ENCODE data around the gene FAM168A. TPM values are rescaled to one million over a fixed set of nuclear protein-coding genes. Genes with fewer than 3 reads are reported as not detected.
"Not testable (repeated sequence)": the region's sequence is repeated elsewhere in the genome, so short reads cannot be mapped to it uniquely, and the experiment has no call there.

FAM168A gene
- total RNA-seq, 4 donors from 2014 or later: 31.1 to 50.8 (median 41.1) TPM

- Histone ChIP-seq H3K36me3 (no peaks in the 10 kb centered on the region), H3K4me3 (no peak overlapping the region), H3K27ac (replicated peaks in 1 of 4) (no peak overlapping the region), H3K9me3 (peaks cover 0 to 19% (median 7%) of the 10 kb centered on the region in 4 donors), H3K4me1 (peaks cover 0 to 4% (median 0%) of the 10 kb centered on the region in 4 donors), H3K27me3 (no peaks in the 10 kb centered on the region)
- intact Hi-C loops (cut with DNase I): loop anchor here (10.0 kb wide), 1 partner anchor 116 kb away; the partner anchor contains the start of gene FAM168A
- 76% methylated on average over 1 of the region's 1 CpG for WGBS
- TF ChIP-seq EP300 (IDR thresholded peaks at IDR 0.05) (no peak), POLR2AphosphoS5 (IDR thresholded peaks at IDR 0.05) (no peak), CTCF (IDR thresholded peaks at IDR 0.05) (peak; percentile 55 to 64 (median 62)), POLR2A (IDR thresholded peaks at IDR 0.05; ENCODE audit: low read depth) (no peak)
- no peak for DNase-seq (ENCODE audit: extremely low spot score)
These were observed 119.1 kb downstream of the FAM168A start for GRCh38 chr11:73478737-73479347.

- H3K9me3 ChIP-seq: peaks cover 0 to 19% (median 7%) of the 10 kb centered on the region in 4 donors
- no peak overlapping the region for H3K4me3 ChIP-seq
- intact Hi-C loops (cut with DNase I): loop anchor here (10.0 kb wide), 1 partner anchor 117 kb away; the partner anchor contains the start of gene FAM168A
- no peaks in the 10 kb centered on the region for H3K27me3 ChIP-seq
- no peak for TF ChIP-seq CTCF (IDR thresholded peaks at IDR 0.05)
- no peak for TF ChIP-seq POLR2A (IDR thresholded peaks at IDR 0.05; ENCODE audit: low read depth)
- TF ChIP-seq EP300 (IDR thresholded peaks at IDR 0.05): no peak
- TF ChIP-seq POLR2AphosphoS5 (IDR thresholded peaks at IDR 0.05): no peak
- WGBS: 79% methylated on average over 2 of the region's 2 CpGs
- DNase-seq (ENCODE audit: extremely low spot score): no peak
- peaks cover 0 to 4% (median 0%) of the 10 kb centered on the region in 4 donors for H3K4me1 ChIP-seq
- no peaks in the 10 kb centered on the region for H3K36me3 ChIP-seq
- H3K27ac ChIP-seq (replicated peaks in 1 of 4): no peak overlapping the region
These were observed 120.4 kb downstream of the FAM168A start for GRCh38 chr11:73477518-73477917.

DNA sequence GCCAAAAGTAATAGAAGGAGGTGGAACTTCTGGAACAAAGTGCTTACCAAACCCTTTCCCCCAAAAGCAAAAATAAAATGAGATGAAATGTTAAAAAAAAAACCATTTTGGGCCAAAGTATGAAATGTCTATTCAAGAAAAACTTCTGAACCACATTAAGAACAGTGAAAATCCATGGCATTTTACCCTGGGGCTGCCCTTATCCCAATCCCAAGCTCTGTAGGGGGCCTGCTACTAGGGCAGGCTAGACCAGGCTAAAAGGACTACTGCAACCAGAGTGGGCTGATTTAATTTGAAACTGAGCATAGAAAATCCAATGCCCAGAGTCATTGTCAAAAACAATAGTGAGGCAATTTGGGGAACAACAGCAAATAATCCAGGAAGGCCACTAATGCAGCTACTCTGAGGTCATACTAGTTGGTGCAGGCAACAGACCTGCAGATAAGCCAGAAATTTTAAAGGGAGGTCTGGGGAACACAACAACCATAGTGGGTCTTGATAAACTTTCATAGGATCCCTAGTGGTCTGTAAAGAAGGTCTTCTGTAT lies 122.3 kb downstream of the FAM168A start:
- Histone ChIP-seq H3K4me3 (no peak overlapping the region), H3K36me3 (no peaks in the 10 kb centered on the region), H3K4me1 (peaks cover 0 to 4% (median 1%) of the 10 kb centered on the region in 4 donors), H3K27ac (replicated peaks in 1 of 4) (no peak overlapping the region), H3K9me3 (peaks cover 0 to 19% (median 7%) of the 10 kb centered on the region in 4 donors), H3K27me3 (no peaks in the 10 kb centered on the region)
- no peak for DNase-seq (ENCODE audit: extremely low spot score)
- intact Hi-C loops (cut with DNase I): loop anchor here (10.0 kb wide), 1 partner anchor 119 kb away; the partner anchor contains the start of gene FAM168A
- no peak for TF ChIP-seq POLR2AphosphoS5 (IDR thresholded peaks at IDR 0.05)
- TF ChIP-seq CTCF (IDR thresholded peaks at IDR 0.05): no peak
- no peak for TF ChIP-seq POLR2A (IDR thresholded peaks at IDR 0.05; ENCODE audit: low read depth)
- no peak for TF ChIP-seq EP300 (IDR thresholded peaks at IDR 0.05)

GRCh38 chr11:73473252-73473651 lies 124.7 kb downstream of the FAM168A start:
- TF ChIP-seq POLR2A (IDR thresholded peaks at IDR 0.05; ENCODE audit: low read depth) (no peak), CTCF (IDR thresholded peaks at IDR 0.05) (no peak), EP300 (IDR thresholded peaks at IDR 0.05) (no peak), POLR2AphosphoS5 (IDR thresholded peaks at IDR 0.05) (no peak)
- H3K36me3 ChIP-seq: no peaks in the 10 kb centered on the region
- DNase-seq (ENCODE audit: extremely low spot score): no peak
- no peak overlapping the region for H3K27ac ChIP-seq (replicated peaks in 1 of 4)
- 100% methylated on average over 1 of the region's 1 CpG for WGBS
- H3K9me3 ChIP-seq: peaks cover 0 to 19% (median 7%) of the 10 kb centered on the region in 4 donors
- H3K4me1 ChIP-seq: peaks cover 20 to 25% (median 23%) of the 10 kb centered on the region in 4 donors
- H3K27me3 ChIP-seq: no peaks in the 10 kb centered on the region
- intact Hi-C loops (cut with DNase I): loop anchor here (10.0 kb wide), 1 partner anchor 122 kb away; the partner anchor contains the start of gene FAM168A
- no peak overlapping the region for H3K4me3 ChIP-seq

- H3K4me1 ChIP-seq: peaks cover 49 to 55% (median 53%) of the 10 kb centered on the region in 4 donors
- H3K9me3 ChIP-seq; H3K36me3 ChIP-seq; H3K27me3 ChIP-seq; DNase-seq (ENCODE audit: extremely low spot score): not testable (repeated sequence)
- H3K4me3 ChIP-seq: peak overlapping the region in 1 of 4 donors; percentile 10
- WGBS: 94% methylated on average over 13 of the region's 13 CpGs
- peak overlapping the region; percentile 44 to 65 (median 53) for H3K27ac ChIP-seq (replicated peaks in 1 of 4)
- intact Hi-C loops (cut with DNase I): loop anchor here (10.0 kb wide), 1 partner anchor 125 kb away; the partner anchor contains the start of gene FAM168A
These were observed 127.8 kb downstream of the FAM168A start for GRCh38 chr11:73470036-73470612.

All from esophagus muscularis mucosa (tissue), 4 donors.